Effector memory CD4-positive, alpha-beta T cell (primary cell): ENCODE measurements around the gene GDF7.

ENCODE experiments used
- DNase-seq, 3 donors: peaks; one replicate each; pipeline ENCODE4 v3.0.0-alpha.2; 2020
- H3K27ac ChIP-seq: 2 replicates; pipeline ENCODE4 v1.7.0; 2013; ENCODE audit warnings: mild to moderate bottlenecking, low read length, moderate library complexity; ENCODE audit not compliant: insufficient read depth, poor library complexity, severe bottlenecking
- H3K27me3 ChIP-seq: replicated peaks from 2 replicates; pipeline ENCODE4 v1.7.0; 2013; ENCODE audit warnings: mild to moderate bottlenecking, low read length; ENCODE audit not compliant: insufficient read depth, control insufficient read depth, poor library complexity, severe bottlenecking
- H3K36me3 ChIP-seq: 2 replicates; pipeline ENCODE4 v1.7.0; 2013; ENCODE audit warnings: mild to moderate bottlenecking, low read length, moderate library complexity; ENCODE audit not compliant: control insufficient read depth, insufficient read depth
- H3K4me1 ChIP-seq: 2 replicates; pipeline ENCODE4 v1.7.0; 2013; ENCODE audit warnings: low read length, mild to moderate bottlenecking; ENCODE audit not compliant: control insufficient read depth, insufficient read depth, poor library complexity, severe bottlenecking
- H3K4me3 ChIP-seq: 2 replicates; pipeline ENCODE4 v1.7.0; 2013; ENCODE audit warnings: low read length, low read depth, mild to moderate bottlenecking; ENCODE audit not compliant: insufficient read depth, poor library complexity, severe bottlenecking
- H3K9me3 ChIP-seq: 2 replicates; pipeline ENCODE4 v1.7.0; 2013; ENCODE audit warnings: mild to moderate bottlenecking, low read length, moderate library complexity; ENCODE audit not compliant: control insufficient read depth

GDF7 gene

DNA sequence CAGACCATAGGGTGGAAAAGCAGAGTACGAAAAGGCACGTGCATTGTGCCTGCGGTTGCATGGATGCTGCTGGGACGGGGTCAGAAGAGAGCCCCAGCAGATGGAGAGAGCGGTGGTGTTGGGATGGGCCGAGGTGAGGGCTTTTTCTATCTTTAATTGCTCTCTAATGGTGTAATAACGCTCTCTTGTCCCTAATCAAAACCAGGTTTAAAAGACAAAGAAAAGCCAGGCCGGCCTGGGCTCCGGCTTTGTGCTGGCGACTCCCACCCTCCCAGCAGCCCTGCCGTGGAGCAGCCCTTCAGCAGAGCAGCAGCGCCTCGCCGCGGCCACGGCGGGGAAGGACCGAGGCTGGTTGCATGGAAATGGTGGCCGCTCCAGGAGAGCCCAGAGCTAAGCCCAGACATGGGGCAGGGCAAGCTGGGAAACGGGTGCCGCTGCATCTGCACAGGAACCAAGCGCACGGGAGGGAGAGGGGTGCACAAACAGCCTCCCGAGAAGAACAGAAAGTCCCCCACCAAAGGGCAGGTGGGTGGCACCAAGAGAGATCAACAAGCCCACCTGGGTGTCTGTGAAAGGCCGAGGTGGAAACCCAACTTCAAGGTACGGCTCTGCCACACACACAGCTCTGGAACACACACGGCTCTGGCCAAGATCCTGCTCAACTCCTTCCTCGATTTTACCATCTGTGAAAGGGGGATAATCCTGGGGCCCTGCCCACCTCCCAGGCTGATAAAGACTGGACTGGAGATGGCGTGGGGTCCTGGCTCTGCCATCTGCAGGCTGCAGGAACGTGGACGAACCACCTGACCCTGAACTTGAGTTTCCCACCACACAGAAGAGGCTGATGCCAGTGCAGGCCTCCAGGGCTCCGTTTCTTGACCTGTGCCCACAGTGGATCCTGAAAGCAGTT is 31.0 kb upstream of the GDF7 start:
- peaks cover 30% of the 10 kb centered on the region for H3K36me3 ChIP-seq
- H3K4me1 ChIP-seq: no peaks in the 10 kb centered on the region
- H3K4me3 ChIP-seq: no peak overlapping the region
- H3K9me3 ChIP-seq: no peaks in the 10 kb centered on the region
- H3K27ac ChIP-seq: no peak overlapping the region
- no peaks in the 10 kb centered on the region for H3K27me3 ChIP-seq
- no peak for DNase-seq

DNA sequence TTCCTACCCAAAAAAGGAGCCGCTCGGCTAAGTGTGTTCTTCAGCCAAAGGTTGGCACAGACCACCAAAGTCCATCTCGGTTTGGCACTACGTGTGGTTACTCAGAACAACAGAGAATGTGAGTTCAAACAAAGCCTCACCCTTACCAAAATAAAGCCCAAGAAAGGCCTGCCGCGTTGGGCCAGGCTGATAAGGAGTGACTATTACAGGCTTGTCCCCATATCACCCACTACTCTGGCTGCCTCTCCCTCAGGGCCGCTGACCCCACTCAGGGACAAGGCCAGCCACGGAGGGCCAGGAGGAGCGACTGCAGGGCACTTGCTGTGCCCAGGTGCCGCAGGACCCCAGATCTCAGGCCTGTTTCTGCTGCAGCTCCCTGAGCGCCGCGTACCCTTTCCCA is 29.8 kb upstream of the GDF7 start:
- H3K4me1 ChIP-seq: peaks cover under 1% of the 10 kb centered on the region
- no peak overlapping the region for H3K4me3 ChIP-seq
- peaks cover 37% of the 10 kb centered on the region for H3K36me3 ChIP-seq
- DNase-seq: no peak
- H3K27ac ChIP-seq: no peak overlapping the region
- no peaks in the 10 kb centered on the region for H3K27me3 ChIP-seq
- H3K9me3 ChIP-seq: no peaks in the 10 kb centered on the region

DNA sequence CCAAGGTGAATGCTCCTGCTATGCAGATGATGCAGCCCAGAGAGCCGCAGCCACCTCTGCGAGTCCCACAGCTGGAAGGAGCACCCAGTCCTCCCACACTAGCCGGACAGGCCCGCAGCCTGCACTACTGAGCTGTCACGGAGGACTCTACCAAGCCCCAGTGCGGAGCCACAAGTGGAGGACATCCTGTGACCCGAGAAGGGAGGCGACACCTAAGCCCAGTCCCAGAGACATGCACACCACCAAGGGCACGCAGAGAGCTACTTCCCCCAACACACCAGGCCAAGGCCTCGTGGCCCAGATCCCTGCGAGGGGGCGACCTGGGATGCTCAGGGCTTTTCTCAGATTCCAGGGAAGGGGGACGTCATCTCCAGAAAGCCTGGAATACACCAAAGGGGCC is 28.9 kb upstream of the GDF7 start:
- Histone ChIP-seq H3K27ac (no peak overlapping the region), H3K9me3 (no peaks in the 10 kb centered on the region), H3K4me3 (no peak overlapping the region), H3K4me1 (peaks cover 5% of the 10 kb centered on the region), H3K36me3 (peaks cover 42% of the 10 kb centered on the region), H3K27me3 (no peaks in the 10 kb centered on the region)
- no peak for DNase-seq

DNA sequence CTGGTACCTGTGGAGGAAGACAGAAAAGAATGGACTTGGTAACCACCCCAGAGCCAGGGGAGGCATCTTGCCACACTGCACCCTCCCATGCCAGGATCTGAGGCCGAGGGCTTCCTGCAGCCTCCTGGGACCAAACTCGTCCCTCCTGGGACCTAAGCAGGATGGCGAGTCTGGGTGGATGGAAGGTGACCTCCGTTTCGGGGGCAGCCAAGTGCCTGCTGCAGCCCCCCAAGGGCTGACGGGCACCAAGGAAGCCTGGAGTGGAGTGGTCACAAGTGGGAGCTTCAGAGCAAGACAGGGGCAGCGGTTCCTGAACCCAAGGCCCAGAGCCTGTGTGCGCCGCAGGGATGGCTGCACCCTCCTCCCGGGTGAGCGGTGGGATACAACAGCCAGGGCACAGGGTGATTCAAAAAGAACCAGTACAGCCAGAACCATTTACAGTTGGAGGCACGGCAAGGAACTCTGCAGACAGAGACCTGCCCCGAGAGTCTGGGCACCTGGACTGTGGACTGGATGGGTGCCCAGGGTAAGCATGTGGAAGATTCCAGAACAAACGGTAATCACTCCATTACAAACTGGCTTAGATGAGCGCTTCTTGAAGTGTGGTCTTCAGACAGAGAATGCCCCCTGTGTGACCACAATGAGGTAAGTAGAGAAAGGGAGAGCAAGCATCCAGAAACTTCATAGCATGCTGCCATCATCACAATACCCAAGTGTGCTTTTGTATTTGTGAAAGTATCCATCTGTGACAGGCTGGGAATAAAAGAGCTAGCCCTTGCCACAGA is 28.1 kb upstream of the GDF7 start:
- no peaks in the 10 kb centered on the region for H3K9me3 ChIP-seq
- H3K4me1 ChIP-seq: peaks cover 5% of the 10 kb centered on the region
- no peak overlapping the region for H3K4me3 ChIP-seq
- H3K27me3 ChIP-seq: no peaks in the 10 kb centered on the region
- DNase-seq: no peak
- no peak overlapping the region for H3K27ac ChIP-seq
- H3K36me3 ChIP-seq: peaks cover 43% of the 10 kb centered on the region

DNA sequence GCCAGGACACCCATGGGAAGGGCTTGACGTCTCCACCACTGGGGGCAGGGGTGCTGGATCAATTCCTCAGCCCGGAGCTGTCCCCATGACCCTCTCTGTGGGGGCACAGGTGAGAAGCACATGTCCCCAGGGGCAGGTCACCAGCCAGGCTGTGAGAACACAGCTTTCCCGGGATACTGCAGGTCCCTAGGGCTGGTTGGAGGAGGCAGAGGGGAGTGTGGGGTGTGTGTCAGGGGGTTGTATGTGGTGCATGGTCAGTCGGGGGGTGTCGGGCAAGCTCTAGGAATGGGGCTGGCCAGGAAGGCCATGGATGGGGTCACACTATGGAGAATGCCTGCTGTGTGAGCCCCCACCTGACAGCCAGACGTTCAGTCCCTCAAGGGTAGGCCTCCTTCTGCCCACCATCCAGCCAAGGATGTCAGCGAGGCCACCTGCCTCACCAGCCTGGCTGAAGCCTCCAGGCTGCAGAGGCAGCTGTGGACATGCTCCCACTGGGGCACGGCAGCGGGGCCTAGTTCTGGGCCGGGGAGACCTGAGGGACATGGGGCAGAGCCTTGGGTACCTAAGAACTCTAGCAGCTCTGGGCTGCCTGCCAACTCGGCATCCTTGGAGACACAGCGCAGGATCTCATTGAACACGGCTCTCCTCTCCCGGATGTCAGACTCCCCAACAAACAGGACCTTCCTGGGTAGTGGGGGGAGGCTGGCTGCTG is 26.4 kb upstream of the GDF7 start:
- H3K9me3 ChIP-seq: no peaks in the 10 kb centered on the region
- H3K4me3 ChIP-seq: no peak overlapping the region
- peaks cover 49% of the 10 kb centered on the region for H3K36me3 ChIP-seq
- DNase-seq: no peak
- no peaks in the 10 kb centered on the region for H3K27me3 ChIP-seq
- H3K4me1 ChIP-seq: peaks cover 5% of the 10 kb centered on the region
- no peak overlapping the region for H3K27ac ChIP-seq

DNA sequence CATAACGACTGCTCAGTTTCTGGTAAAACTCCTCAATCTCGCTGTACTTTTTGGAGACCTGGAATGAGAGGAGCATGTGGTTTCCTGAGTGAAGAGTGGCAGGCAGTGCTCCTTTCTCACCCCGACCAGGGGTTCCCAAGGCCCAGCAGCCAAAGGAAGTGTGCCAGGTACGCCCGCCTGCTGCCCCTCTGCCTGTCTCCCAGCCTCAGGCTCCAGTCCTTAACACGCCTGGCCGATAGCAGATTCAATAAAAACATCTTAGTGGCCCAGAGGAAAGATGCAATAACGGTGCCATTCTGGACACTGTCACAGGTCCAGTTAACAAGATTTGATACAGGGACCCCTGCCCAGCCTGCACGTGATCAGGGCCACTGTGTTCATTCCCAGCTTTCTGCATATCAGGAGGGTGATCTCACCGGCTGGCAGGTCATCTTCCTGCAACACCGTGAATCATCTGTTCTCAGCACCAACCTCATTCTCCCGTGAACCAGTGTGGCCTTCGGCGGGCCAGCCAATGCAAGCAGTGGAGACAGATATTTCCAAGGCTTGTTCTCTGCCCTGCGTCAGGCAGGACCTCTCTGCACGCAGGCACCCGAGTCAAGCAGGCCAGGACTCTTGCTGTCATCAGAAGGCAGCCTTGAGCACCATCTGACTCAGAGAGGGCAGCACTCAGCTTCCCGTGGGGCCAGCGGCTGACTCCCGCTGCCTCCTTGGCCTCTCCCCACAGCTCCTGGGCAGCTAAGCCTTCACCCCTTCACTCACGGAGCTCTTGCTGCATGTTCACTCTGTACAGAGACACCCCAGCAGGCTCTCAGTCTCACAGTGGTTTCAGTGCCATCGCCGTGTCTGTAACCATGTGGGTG is 25.6 kb upstream of the GDF7 start:
- Histone ChIP-seq H3K4me3 (no peak overlapping the region), H3K36me3 (peaks cover 51% of the 10 kb centered on the region), H3K9me3 (no peaks in the 10 kb centered on the region), H3K27ac (no peak overlapping the region), H3K27me3 (no peaks in the 10 kb centered on the region), H3K4me1 (peaks cover 5% of the 10 kb centered on the region)
- no peak for DNase-seq

DNA sequence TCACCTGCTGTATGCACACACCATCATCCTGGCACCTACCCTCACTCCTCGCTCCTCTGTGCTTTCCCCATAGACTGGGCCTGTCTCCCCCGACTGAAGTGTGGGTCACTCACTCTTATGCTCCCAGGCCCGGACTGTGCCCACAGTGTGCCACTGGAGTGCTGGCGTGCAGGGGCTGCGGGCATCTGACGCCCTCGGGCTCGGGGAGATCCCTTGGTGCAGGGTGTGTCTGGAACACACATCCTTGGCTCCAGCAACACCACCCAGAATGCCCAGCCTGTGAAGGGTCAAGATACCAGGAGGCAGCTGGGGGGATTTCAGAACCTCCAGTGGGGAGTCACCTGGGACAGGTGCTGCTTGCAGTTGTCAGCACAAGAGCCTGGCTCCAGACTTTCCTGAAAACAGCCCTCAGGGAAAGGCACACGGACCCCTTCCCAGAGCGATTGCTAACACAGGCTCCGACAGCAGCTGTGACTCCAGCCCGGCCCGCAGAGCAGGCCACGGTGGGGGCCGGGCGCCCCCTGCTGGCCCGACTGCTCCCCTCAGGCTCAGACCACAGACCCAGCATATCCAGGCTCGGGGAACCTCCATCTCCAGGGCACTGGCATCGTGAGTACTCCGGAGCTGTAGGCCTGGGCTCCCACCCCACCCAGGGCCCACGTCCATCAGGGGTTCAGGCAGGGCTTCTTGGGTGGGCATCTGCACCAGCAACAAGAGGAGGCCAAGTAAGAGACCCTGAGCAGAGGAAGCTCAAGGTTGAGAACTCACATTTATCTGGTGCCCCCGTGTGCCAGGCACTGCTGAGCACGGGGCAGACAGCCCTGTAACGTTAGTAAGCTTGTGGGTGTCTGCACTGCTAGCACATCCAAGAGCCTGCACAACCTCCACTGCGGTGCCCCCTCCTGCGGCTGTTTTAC is 24.6 kb upstream of the GDF7 start:
- H3K27ac ChIP-seq: no peak overlapping the region
- H3K4me1 ChIP-seq: peaks cover 5% of the 10 kb centered on the region
- no peaks in the 10 kb centered on the region for H3K9me3 ChIP-seq
- no peak overlapping the region for H3K4me3 ChIP-seq
- peak; percentile 43 to 59 (median 51) for DNase-seq
- peaks cover 51% of the 10 kb centered on the region for H3K36me3 ChIP-seq
- H3K27me3 ChIP-seq: no peaks in the 10 kb centered on the region

DNA sequence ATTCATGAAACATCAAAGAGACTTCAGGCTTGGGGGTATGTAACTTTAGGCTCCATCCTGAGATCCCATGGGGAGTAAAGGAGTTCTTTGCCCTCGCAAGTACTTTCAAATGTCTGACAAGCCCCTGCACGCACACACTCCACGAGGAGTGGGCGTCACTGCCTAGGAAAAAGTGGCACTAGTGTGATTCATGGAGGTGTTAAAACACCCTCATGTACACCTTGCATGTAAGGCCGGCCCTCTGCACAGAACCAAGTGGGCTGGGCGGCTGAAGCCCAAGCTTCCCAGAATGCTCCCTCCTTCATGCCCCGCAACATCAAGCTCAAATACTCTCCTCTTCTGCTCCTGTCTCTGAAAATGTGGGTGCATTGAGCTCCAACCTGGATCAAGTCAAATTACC is 23.9 kb upstream of the GDF7 start:
- Histone ChIP-seq H3K27ac (no peak overlapping the region), H3K9me3 (no peaks in the 10 kb centered on the region), H3K36me3 (peaks cover 45% of the 10 kb centered on the region), H3K4me3 (no peak overlapping the region), H3K27me3 (no peaks in the 10 kb centered on the region), H3K4me1 (peaks cover 5% of the 10 kb centered on the region)
- DNase-seq: no peak
